Measurements from ENCODE around the gene TP53I11. TPM values are rescaled to one million over a fixed set of nuclear protein-coding genes. Genes with fewer than 3 reads are reported as not detected.

TP53I11 gene
- total RNA-seq, 4 donors from 2014 or later: 5.4 to 17.2 (median 12.8) TPM

DNA sequence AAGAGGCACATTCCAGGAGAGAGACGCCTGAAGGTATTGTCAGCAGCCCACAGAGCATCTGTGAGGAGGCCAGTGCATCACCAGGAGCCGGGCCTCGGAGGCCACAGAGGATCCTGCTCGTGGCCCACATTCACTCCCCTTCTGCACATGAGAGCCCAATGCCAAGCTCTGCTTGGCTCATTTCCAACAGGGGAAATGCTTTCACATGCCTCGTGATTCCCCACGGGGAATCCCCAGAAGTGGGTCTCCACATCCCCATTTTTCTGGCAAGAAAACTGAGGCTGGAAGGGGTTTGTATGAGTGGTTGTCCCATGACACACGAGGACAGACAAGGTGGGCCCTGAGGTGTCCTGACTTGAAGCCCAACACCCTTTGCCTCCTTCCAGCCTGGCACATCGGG, 34.4 kb downstream of the TP53I11 start:
- DNase-seq: no peak
- no peaks in the 10 kb centered on the region for H3K4me1 ChIP-seq
- TF ChIP-seq, protein P1, sequence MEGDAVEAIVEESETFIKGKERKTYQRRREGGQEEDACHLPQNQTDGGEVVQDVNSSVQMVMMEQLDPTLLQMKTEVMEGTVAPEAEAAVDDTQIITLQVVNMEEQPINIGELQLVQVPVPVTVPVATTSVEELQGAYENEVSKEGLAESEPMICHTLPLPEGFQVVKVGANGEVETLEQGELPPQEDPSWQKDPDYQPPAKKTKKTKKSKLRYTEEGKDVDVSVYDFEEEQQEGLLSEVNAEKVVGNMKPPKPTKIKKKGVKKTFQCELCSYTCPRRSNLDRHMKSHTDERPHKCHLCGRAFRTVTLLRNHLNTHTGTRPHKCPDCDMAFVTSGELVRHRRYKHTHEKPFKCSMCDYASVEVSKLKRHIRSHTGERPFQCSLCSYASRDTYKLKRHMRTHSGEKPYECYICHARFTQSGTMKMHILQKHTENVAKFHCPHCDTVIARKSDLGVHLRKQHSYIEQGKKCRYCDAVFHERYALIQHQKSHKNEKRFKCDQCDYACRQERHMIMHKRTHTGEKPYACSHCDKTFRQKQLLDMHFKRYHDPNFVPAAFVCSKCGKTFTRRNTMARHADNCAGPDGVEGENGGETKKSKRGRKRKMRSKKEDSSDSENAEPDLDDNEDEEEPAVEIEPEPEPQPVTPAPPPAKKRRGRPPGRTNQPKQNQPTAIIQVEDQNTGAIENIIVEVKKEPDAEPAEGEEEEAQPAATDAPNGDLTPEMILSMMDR (IDR thresholded peaks at IDR 0.05 in 4 of 5, conservative IDR thresholded peaks at IDR 0.05 in 1 of 5): no peak
- no peak for TF ChIP-seq POLR2A (IDR thresholded peaks at IDR 0.05)
- no peaks in the 10 kb centered on the region for H3K27me3 ChIP-seq
- no peak overlapping the region for H3K4me3 ChIP-seq
- H3K36me3 ChIP-seq: no peaks in the 10 kb centered on the region
- H3K9me3 ChIP-seq: no peaks in the 10 kb centered on the region
- intact Hi-C loops (cut with DNase I; ENCODE audit: low total_unique reads) (no loop called here), in situ Hi-C loops (cut with MboI; ENCODE audit: low sequenced_read_pairs in 4 of 4) (loop anchor here in 2 of 4 donors (10.0 to 25.0 kb wide), 2 partner anchors 362 to 421 kb away; no protein-coding TSS in a partner anchor)
- H3K27ac ChIP-seq: no peak overlapping the region
- ATAC-seq: no peak

DNA sequence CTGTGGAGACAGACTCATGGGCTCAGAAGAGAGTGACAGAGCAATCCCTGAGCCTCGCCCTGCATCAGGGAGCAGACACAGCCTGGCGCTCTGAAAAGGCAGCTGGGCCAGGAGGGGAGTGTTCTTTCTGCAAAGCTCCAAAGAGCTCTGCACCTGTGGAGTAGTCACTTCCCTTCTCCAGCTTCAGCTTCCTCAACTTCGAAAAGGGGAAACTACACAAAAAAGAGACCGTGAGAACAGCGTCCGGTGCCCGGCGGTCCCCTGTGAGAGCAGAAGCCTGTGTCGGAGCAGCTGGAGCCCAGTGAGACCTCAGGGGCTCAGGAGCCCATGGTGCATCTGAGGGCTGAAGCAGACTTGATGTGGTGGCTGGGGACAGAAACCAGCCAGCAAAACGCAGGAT, 35.1 kb downstream of the TP53I11 start:
- TF ChIP-seq POLR2A (IDR thresholded peaks at IDR 0.05): no peak
- TF ChIP-seq, protein P1 (IDR thresholded peaks at IDR 0.05 in 4 of 5, conservative IDR thresholded peaks at IDR 0.05 in 1 of 5): no peak
- Histone ChIP-seq H3K4me3 (no peak overlapping the region), H3K27ac (no peak overlapping the region), H3K36me3 (no peaks in the 10 kb centered on the region), H3K27me3 (no peaks in the 10 kb centered on the region), H3K9me3 (no peaks in the 10 kb centered on the region), H3K4me1 (peaks cover 0 to 6% of the 10 kb centered on the region in 2 donors)
- in situ Hi-C loops (cut with MboI; ENCODE audit: low sequenced_read_pairs in 4 of 4): loop anchor here in 2 of 4 donors (10.0 to 25.0 kb wide), 2 partner anchors 361 to 422 kb away; no protein-coding TSS in a partner anchor
- DNase-seq (no peak), ATAC-seq (no peak)
- intact Hi-C loops (cut with DNase I; ENCODE audit: low total_unique reads): no loop called here

DNA sequence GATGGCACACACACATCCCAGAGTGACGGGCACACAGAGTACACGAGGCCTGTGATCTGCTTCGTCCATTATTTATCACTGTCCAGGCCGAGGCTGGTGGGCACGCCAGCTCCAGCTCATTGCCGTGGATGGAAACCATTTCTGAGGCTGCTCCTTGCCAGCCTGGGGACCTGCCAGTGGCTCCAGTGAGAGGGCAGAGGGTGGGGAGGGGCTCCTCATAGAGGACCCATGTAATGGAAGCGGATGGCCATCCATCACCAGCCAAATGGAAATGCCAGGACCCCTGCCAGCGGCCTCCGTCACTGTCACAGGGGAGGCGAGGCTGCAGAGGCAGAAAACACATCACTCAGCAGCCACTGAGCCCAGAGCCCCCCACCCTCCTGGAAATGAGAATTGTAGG, 35.7 kb downstream of the TP53I11 start:
- intact Hi-C loops (cut with DNase I; ENCODE audit: low total_unique reads) (no loop called here), in situ Hi-C loops (cut with MboI; ENCODE audit: low sequenced_read_pairs in 4 of 4) (loop anchor here in 2 of 4 donors (10.0 to 25.0 kb wide), 2 partner anchors 360 to 422 kb away; no protein-coding TSS in a partner anchor)
- H3K9me3 ChIP-seq: no peaks in the 10 kb centered on the region
- no peak overlapping the region for H3K4me3 ChIP-seq
- ATAC-seq: no peak
- H3K4me1 ChIP-seq: peaks cover 0 to 6% of the 10 kb centered on the region in 2 donors
- TF ChIP-seq, protein P1 (IDR thresholded peaks at IDR 0.05 in 4 of 5, conservative IDR thresholded peaks at IDR 0.05 in 1 of 5): no peak
- no peak for TF ChIP-seq POLR2A (IDR thresholded peaks at IDR 0.05)
- no peak overlapping the region for H3K27ac ChIP-seq
- DNase-seq: no peak
- no peaks in the 10 kb centered on the region for H3K36me3 ChIP-seq
- no peaks in the 10 kb centered on the region for H3K27me3 ChIP-seq

DNA sequence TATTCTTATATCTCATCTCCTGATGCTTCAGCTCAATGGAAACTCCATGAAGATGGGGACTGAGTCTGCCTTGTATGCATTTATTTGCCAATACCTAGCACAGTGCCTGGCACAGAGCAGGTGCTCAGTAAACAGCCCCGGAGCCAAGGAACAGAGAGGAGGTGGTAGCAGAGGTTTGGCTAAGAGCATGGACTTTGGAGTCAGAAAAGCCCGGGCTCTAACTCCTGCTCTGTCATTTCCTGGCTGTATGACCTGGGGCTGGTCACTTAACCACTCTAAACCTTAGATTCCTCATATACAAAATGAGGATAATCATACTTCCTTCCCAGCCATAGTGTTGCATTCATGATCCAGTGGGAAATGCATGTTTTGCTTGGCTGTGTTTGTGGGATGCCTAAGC, 36.6 kb downstream of the TP53I11 start:
- H3K36me3 ChIP-seq: no peaks in the 10 kb centered on the region
- H3K4me3 ChIP-seq: no peak overlapping the region
- H3K27me3 ChIP-seq: no peaks in the 10 kb centered on the region
- H3K27ac ChIP-seq: no peak overlapping the region
- no peak for DNase-seq
- peaks cover 0 to 6% of the 10 kb centered on the region in 2 donors for H3K4me1 ChIP-seq
- ATAC-seq: no peak
- no peak for TF ChIP-seq POLR2A (IDR thresholded peaks at IDR 0.05)
- TF ChIP-seq, protein P1 (IDR thresholded peaks at IDR 0.05 in 4 of 5, conservative IDR thresholded peaks at IDR 0.05 in 1 of 5): no peak
- no peaks in the 10 kb centered on the region for H3K9me3 ChIP-seq
- intact Hi-C loops (cut with DNase I; ENCODE audit: low total_unique reads): loop anchor here (5.0 kb wide), 1 partner anchor 357 kb away; no protein-coding TSS in a partner anchor
- in situ Hi-C loops (cut with MboI; ENCODE audit: low sequenced_read_pairs in 4 of 4): loop anchor here (5.0 to 25.0 kb wide), 4 partner anchors 292 to 423 kb away; no protein-coding TSS in a partner anchor

Data from gastrocnemius medialis (tissue), 4 donors.